Measurements from ENCODE around the gene FN3KRP.

Gene FN3KRP

DNA sequence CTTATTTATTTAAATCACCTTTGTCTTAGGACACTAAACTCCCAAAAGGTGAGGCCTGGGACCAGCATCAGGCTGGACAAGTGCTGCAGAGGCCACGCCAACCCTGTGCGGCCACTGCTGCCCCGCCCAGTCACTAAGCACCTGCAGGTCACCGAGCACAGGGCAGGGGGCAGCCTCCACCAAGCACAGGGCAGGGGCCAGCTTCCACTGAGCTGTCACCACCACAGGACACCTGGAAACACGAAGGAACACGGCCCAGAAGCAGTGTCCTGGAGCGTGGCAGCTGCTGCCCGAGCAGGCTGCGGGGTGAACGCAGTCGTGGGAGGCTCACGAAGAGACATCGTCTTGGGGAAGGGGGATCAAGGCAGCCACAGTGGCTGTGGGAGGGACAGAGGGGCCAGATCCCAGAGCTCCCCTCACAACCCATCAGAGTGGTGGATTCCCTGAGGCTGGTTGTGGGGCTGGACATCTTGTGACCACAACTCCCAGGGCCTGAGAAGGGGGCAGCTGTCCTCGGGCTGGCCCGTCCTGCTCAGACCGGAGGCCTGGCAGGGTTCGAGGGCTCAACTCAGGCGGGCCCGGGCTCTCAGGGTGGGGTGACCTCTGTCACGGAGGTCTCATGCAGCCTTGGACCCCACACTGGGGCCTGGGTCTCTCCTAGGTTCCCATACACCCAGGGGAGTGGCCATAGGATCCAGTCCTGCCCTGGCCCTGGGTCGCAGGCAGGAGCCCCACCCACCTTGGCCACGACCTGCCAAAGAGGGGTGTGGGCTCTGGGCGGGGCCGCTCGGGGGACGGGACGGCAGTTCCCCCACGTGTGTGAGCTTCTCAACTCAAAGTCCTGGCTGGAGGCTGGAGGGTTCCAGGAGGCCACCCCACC lies 36.7 kb upstream of the FN3KRP start:
- DNase-seq (ENCODE audit: low read depth): no peak
- TF ChIP-seq, protein P1, sequence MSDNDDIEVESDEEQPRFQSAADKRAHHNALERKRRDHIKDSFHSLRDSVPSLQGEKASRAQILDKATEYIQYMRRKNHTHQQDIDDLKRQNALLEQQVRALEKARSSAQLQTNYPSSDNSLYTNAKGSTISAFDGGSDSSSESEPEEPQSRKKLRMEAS (IDR thresholded peaks at IDR 0.05; ENCODE audit: low read depth, low read length): no peak
- no peak for TF ChIP-seq POLR2A (IDR thresholded peaks at IDR 0.05; ENCODE audit: extremely low read depth, insufficient read length)
- TF ChIP-seq MYC (IDR thresholded peaks at IDR 0.05; ENCODE audit: low read depth, low read length): no peak
- TF ChIP-seq, protein P2, sequence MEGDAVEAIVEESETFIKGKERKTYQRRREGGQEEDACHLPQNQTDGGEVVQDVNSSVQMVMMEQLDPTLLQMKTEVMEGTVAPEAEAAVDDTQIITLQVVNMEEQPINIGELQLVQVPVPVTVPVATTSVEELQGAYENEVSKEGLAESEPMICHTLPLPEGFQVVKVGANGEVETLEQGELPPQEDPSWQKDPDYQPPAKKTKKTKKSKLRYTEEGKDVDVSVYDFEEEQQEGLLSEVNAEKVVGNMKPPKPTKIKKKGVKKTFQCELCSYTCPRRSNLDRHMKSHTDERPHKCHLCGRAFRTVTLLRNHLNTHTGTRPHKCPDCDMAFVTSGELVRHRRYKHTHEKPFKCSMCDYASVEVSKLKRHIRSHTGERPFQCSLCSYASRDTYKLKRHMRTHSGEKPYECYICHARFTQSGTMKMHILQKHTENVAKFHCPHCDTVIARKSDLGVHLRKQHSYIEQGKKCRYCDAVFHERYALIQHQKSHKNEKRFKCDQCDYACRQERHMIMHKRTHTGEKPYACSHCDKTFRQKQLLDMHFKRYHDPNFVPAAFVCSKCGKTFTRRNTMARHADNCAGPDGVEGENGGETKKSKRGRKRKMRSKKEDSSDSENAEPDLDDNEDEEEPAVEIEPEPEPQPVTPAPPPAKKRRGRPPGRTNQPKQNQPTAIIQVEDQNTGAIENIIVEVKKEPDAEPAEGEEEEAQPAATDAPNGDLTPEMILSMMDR (IDR thresholded peaks at IDR 0.05; ENCODE audit: low read depth, low read length): no peak
- H3K4me3 ChIP-seq (ENCODE audit: low read depth, low read length): no peak overlapping the region

DNA sequence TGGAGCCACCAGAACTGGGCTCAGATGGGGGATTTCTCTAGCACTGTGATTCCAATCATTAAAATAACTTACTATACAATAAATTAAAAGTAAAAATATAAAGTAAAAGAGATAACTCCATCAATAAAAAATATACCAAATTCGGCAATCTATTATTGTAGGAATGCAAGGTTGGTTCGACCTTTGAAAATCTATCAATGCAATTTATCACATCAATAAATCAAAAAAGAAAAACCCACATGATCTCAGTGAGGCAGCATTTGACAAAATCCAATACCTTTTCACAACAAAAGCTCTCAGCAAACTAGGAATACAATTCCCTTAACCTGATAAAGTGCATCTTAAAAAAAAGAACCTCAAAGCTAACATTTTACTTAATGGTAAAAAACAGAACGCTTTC lies 35.0 kb upstream of the FN3KRP start:
- no peak for DNase-seq (ENCODE audit: low read depth)
- H3K4me3 ChIP-seq (ENCODE audit: low read depth, low read length): no peak overlapping the region
- TF ChIP-seq, protein P2 (IDR thresholded peaks at IDR 0.05; ENCODE audit: low read depth, low read length): no peak
- TF ChIP-seq, protein P1 (IDR thresholded peaks at IDR 0.05; ENCODE audit: low read depth, low read length): no peak
- no peak for TF ChIP-seq MYC (IDR thresholded peaks at IDR 0.05; ENCODE audit: low read depth, low read length)
- TF ChIP-seq POLR2A (IDR thresholded peaks at IDR 0.05; ENCODE audit: extremely low read depth, insufficient read length): no peak

DNA sequence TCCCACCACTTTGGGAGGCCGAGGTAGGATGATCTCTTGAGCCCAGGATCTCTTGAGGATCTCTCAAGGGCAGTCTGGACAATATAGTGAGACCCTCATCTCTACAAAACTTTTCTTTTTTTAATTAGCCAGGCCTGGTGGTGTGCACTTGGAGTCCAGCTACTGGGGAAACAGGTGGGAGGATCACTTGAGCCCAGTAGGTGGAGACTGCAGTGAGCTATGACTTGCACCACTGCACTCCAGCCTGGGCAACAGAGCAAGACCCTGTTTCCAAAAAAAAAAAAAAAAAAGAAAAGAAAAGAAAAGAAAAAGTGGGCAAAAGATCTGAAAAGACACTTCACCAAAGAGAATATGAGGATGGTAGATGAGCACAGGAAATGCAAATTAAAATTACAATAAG lies 33.0 kb upstream of the FN3KRP start:
- TF ChIP-seq, protein P1 (IDR thresholded peaks at IDR 0.05; ENCODE audit: low read depth, low read length): no peak
- no peak for TF ChIP-seq POLR2A (IDR thresholded peaks at IDR 0.05; ENCODE audit: extremely low read depth, insufficient read length)
- TF ChIP-seq, protein P2 (IDR thresholded peaks at IDR 0.05; ENCODE audit: low read depth, low read length): no peak
- TF ChIP-seq MYC (IDR thresholded peaks at IDR 0.05; ENCODE audit: low read depth, low read length): no peak
- H3K4me3 ChIP-seq (ENCODE audit: low read depth, low read length): no peak overlapping the region
- DNase-seq (ENCODE audit: low read depth): no peak

DNA sequence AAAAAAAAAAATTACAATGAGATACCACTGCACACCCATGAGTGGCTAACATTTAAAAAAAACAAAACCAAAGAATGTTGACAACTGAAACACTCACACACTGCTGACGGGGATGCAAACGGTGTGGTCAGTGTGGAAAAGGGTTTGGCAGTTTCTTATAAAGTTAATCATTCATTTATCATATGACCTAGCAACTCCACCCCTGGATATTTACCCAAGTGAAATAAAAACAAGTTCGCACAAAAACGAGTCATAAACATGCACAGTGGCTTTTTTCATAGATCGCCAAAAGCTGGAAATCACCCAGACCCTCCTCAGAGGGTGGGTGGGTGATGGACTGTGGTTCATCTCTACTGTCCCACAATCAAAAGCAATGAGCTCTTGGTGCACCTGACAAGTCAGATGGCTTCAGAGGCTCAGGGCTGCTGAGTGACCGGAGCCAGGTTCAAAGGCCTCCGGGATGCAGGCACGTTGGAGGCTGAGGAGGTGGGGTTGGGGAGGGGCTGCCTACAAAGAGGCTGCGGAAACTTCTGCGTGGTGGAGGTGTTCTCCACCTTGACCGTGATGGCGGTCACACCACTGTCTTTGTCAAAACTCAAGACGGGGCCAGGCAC lies 32.2 kb upstream of the FN3KRP start:
- DNase-seq (ENCODE audit: low read depth): no peak
- no peak overlapping the region for H3K4me3 ChIP-seq (ENCODE audit: low read depth, low read length)
- TF ChIP-seq, protein P2 (IDR thresholded peaks at IDR 0.05; ENCODE audit: low read depth, low read length): no peak
- TF ChIP-seq POLR2A (IDR thresholded peaks at IDR 0.05; ENCODE audit: extremely low read depth, insufficient read length): no peak
- no peak for TF ChIP-seq MYC (IDR thresholded peaks at IDR 0.05; ENCODE audit: low read depth, low read length)
- TF ChIP-seq, protein P1 (IDR thresholded peaks at IDR 0.05; ENCODE audit: low read depth, low read length): no peak

DNA sequence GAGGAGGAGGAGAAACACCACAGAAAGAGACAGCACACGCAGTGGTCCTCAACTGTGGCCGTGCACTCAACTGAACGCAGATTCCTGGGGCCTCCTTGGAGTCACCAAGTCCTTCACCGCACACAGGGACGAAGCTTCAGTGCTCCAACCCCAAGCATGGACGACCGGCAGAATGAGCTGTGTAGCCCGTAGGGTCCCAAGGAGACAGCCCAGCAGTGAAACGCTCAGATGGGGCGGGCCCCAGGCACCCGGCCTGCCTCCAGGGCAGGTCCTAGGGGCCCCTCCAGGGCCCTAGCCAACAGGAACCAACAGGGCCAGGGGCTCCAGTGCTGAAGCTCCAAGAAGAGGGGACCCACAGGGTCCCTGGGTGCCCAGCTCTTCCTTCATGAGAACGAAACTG lies 31.2 kb upstream of the FN3KRP start:
- H3K4me3 ChIP-seq (ENCODE audit: low read depth, low read length): no peak overlapping the region
- TF ChIP-seq, protein P2 (IDR thresholded peaks at IDR 0.05; ENCODE audit: low read depth, low read length): no peak
- no peak for TF ChIP-seq MYC (IDR thresholded peaks at IDR 0.05; ENCODE audit: low read depth, low read length)
- TF ChIP-seq, protein P1 (IDR thresholded peaks at IDR 0.05; ENCODE audit: low read depth, low read length): no peak
- TF ChIP-seq POLR2A (IDR thresholded peaks at IDR 0.05; ENCODE audit: extremely low read depth, insufficient read length): no peak
- DNase-seq (ENCODE audit: low read depth): no peak
